ENCODE data around the gene MCC. TPM values are rescaled to one million over a fixed set of nuclear protein-coding genes. Genes with fewer than 3 reads are reported as not detected.

MCC gene
- total RNA-seq, 6 donors from 2014 or later: 12.1 to 67.1 (median 21.3) TPM

GRCh38 chr5:113502073-113502472 lies 13.8 kb upstream of the MCC start:
- 100% methylated on average over 3 of the region's 3 CpGs; no CpG with 5 or more reads in 1 of the 2 donors for WGBS, 2 donors
- Histone ChIP-seq H3K9me3 (no peaks in the 10 kb centered on the region), H3K27ac (no peak overlapping the region), H3K36me3 (no peaks in the 10 kb centered on the region), H3K4me3 (no peak overlapping the region), H3K27me3 (no peaks in the 10 kb centered on the region), H3K4me1 (no peaks in the 10 kb centered on the region)
- TF ChIP-seq POLR2AphosphoS5 (IDR thresholded peaks at IDR 0.05): no peak
- TF ChIP-seq CTCF (IDR thresholded peaks at IDR 0.05): no peak
- no peak for TF ChIP-seq EP300 (IDR thresholded peaks at IDR 0.05)
- TF ChIP-seq POLR2A (IDR thresholded peaks at IDR 0.05): no peak
- DNase-seq: no peak
- ATAC-seq (ENCODE audit: low FRiP score in 2 of 2): peak in 1 of 2 donors; percentile 53

- H3K27me3 ChIP-seq: no peaks in the 10 kb centered on the region
- H3K4me3 ChIP-seq: no peak overlapping the region
- DNase-seq (no peak), ATAC-seq (ENCODE audit: low FRiP score in 2 of 2) (no peak)
- H3K27ac ChIP-seq: no peak overlapping the region
- H3K9me3 ChIP-seq: peaks cover 2 to 11% (median 7%) of the 10 kb centered on the region in 4 donors
- H3K4me1 ChIP-seq: no peaks in the 10 kb centered on the region
- H3K36me3 ChIP-seq: no peaks in the 10 kb centered on the region
- TF ChIP-seq POLR2AphosphoS5 (IDR thresholded peaks at IDR 0.05) (no peak), CTCF (IDR thresholded peaks at IDR 0.05) (no peak), EP300 (IDR thresholded peaks at IDR 0.05) (no peak), POLR2A (IDR thresholded peaks at IDR 0.05) (no peak)
- 83 to 93% methylated on average over 1 of the region's 1 CpG for WGBS, 2 donors
These were observed 7.2 kb upstream of the MCC start for GRCh38 chr5:113495422-113495841.

GRCh38 chr5:113493446-113493845 lies 5.2 kb upstream of the MCC start:
- WGBS, 2 donors: 81 to 85% methylated on average over 1 of the region's 1 CpG
- TF ChIP-seq POLR2AphosphoS5 (IDR thresholded peaks at IDR 0.05) (no peak), EP300 (IDR thresholded peaks at IDR 0.05) (no peak), CTCF (IDR thresholded peaks at IDR 0.05) (no peak), POLR2A (IDR thresholded peaks at IDR 0.05) (no peak)
- Histone ChIP-seq H3K4me3 (no peak overlapping the region), H3K27ac (no peak overlapping the region), H3K27me3 (peaks cover 0 to 8% (median 3%) of the 10 kb centered on the region in 4 donors), H3K36me3 (no peaks in the 10 kb centered on the region), H3K4me1 (peaks cover 0 to 13% (median 10%) of the 10 kb centered on the region in 4 donors), H3K9me3 (peaks cover 7 to 24% (median 12%) of the 10 kb centered on the region in 4 donors)
- no peak for ATAC-seq (ENCODE audit: low FRiP score in 2 of 2)
- no peak for DNase-seq

- Histone ChIP-seq H3K27ac (no peak overlapping the region), H3K4me1 (peaks cover 11 to 28% (median 21%) of the 10 kb centered on the region in 4 donors), H3K36me3 (no peaks in the 10 kb centered on the region), H3K4me3 (no peak overlapping the region), H3K9me3 (peaks cover 7 to 24% (median 12%) of the 10 kb centered on the region in 4 donors), H3K27me3 (peaks cover 0 to 15% (median 7%) of the 10 kb centered on the region in 4 donors)
- no peak for TF ChIP-seq EP300 (IDR thresholded peaks at IDR 0.05)
- no peak for TF ChIP-seq POLR2A (IDR thresholded peaks at IDR 0.05)
- DNase-seq (no peak), ATAC-seq (ENCODE audit: low FRiP score in 2 of 2) (no peak)
- 84 to 89% methylated on average over 2 of the region's 2 CpGs for WGBS, 2 donors
These were observed 2.8 kb upstream of the MCC start for GRCh38 chr5:113491022-113491421.

GRCh38 chr5:113490317-113490716 lies 2.1 kb upstream of the MCC start:
- ATAC-seq (ENCODE audit: low FRiP score in 2 of 2) (no peak), DNase-seq (no peak)
- no peak for TF ChIP-seq EP300 (IDR thresholded peaks at IDR 0.05)
- Histone ChIP-seq H3K36me3 (no peaks in the 10 kb centered on the region), H3K27ac (no peak overlapping the region), H3K4me1 (peaks cover 11 to 28% (median 21%) of the 10 kb centered on the region in 4 donors), H3K9me3 (peaks cover 7 to 24% (median 12%) of the 10 kb centered on the region in 4 donors), H3K27me3 (peaks cover 0 to 15% (median 7%) of the 10 kb centered on the region in 4 donors), H3K4me3 (no peak overlapping the region)
- 97% methylated on average over 3 of the region's 3 CpGs for WGBS, 2 donors

GRCh38 chr5:113489299-113489698 lies 1.0 kb upstream of the MCC start:
- Histone ChIP-seq H3K27me3 (peaks cover 0 to 15% (median 7%) of the 10 kb centered on the region in 4 donors), H3K4me3 (peak overlapping the region in 1 of 4 donors; percentile 63), H3K27ac (peak overlapping the region in 1 of 4 donors; percentile 57), H3K36me3 (no peaks in the 10 kb centered on the region), H3K4me1 (peaks cover 11 to 28% (median 21%) of the 10 kb centered on the region in 4 donors), H3K9me3 (peaks cover 7 to 24% (median 12%) of the 10 kb centered on the region in 4 donors)
- TF ChIP-seq POLR2AphosphoS5 (IDR thresholded peaks at IDR 0.05) (peak in 1 of 2 donors; percentile 13), CTCF (IDR thresholded peaks at IDR 0.05) (no peak), EP300 (IDR thresholded peaks at IDR 0.05) (peak in 1 of 4 donors; percentile 23)
- DNase-seq (peak in 1 of 2 donors; percentile 58), ATAC-seq (ENCODE audit: low FRiP score in 2 of 2) (peak; percentile 85 to 91)
- WGBS, 2 donors: 32 to 55% methylated on average over 3 of the region's 3 CpGs

All from upper lobe of left lung (tissue), 6 donors.